K562 (cell line): ENCODE data around the gene ETNK1. TPM values are rescaled to one million over a fixed set of nuclear protein-coding genes. Genes with fewer than 3 reads are reported as not detected.
"Not testable (repeated sequence)": the region's sequence is repeated elsewhere in the genome, so short reads cannot be mapped to it uniquely, and the experiment has no call there.

ENCODE experiments used
- ATAC-seq: fragments of 200-7000 bp; cut with Tn5 transposase; 3 replicates; pipeline ENCODE4 v1.9.1; 2020; ENCODE audit warnings: moderate library complexity
- BruUV-seq: library from RNA; stranded (reverse); fragments of 400-500 nt; replicated peaks from 2 replicates; lab custom pipeline; 2021; lab: Mats Ljungman, UMichigan
- CTCF ChIA-PET: fragments of 300-600 bp; formaldehyde crosslinking; extraction: SDS; loops from one replicate; lab custom pipeline; 2021; ENCODE audit warnings: low intra/inter-chr PET ratio; lab: Yijun Ruan, JAX
- POLR2A ChIA-PET: fragments of 300-600, 350-650 bp; sonication (Branson Sonifier 250); formaldehyde crosslinking; extraction: SDS; loops from one replicate; lab custom pipeline; 2021; ENCODE audit warnings: antibody characterized with exemption, inconsistent platforms; lab: Yijun Ruan, JAX
- DNase-seq, 4 experiments: peaks; one replicate each; pipeline versions ENCODE4 v3.0.0 to v3.0.0-alpha.2; 2011 to 2018; ENCODE audit warnings: low spot score in 3 of 4, mixed read lengths in 3 of 4; ENCODE audit errors: extremely low read depth in 1 of 4
- FAIRE-seq: peaks from 2 replicates; lab custom pipeline; 2011; peaks lifted over from hg19 to GRCh38; lab: Jason Lieb, UNC
- H2AFZ ChIP-seq: 2 replicates; pipeline ENCODE4 v1.6.0; 2011; ENCODE audit warnings: low read depth, low read length, control low read depth, inconsistent platforms
- H3K27ac ChIP-seq: fragments of 200-600 bp; 3 replicates; pipeline ENCODE4 v1.8.0; 2011; ENCODE audit warnings: low read depth, mild to moderate bottlenecking, control low read depth, inconsistent platforms, low read length, moderate library complexity, mixed read lengths; ENCODE audit errors: extremely low read depth
- H3K27me3 ChIP-seq, 2 experiments: fragments of 300-600 bp in 1 of 2; 2 replicates in 1 of 2; 3 replicates in 1 of 2; pipeline versions ENCODE4 v1.6.0 to v1.8.0; 2011; ENCODE audit warnings: inconsistent platforms in 2 of 2, low read length in 2 of 2, mild to moderate bottlenecking in 1 of 2, mixed read lengths in 1 of 2, moderate library complexity in 1 of 2; ENCODE audit not compliant: control insufficient read depth in 2 of 2, insufficient read depth in 2 of 2
- H3K36me3 ChIP-seq: fragments of 300-600 bp; 3 replicates; pipeline ENCODE4 v1.8.0; 2011; ENCODE audit warnings: mild to moderate bottlenecking, low read length, inconsistent platforms; ENCODE audit not compliant: control insufficient read depth, insufficient read depth
- H3K4me1 ChIP-seq, 2 experiments: fragments of 200-600 bp in 1 of 2; replicated peaks in 1 of 2; 2 replicates in 1 of 2; 3 replicates in 1 of 2; pipeline versions ENCODE4 v1.5.1 to v1.8.0; 2011; ENCODE audit warnings: inconsistent platforms in 2 of 2, low read length in 2 of 2, mild to moderate bottlenecking in 1 of 2, mixed read lengths in 1 of 2, moderate library complexity in 1 of 2; ENCODE audit not compliant: control insufficient read depth in 2 of 2, insufficient read depth in 2 of 2
- H3K4me2 ChIP-seq: 2 replicates; pipeline ENCODE4 v1.6.1; 2011; ENCODE audit warnings: low read length, control low read depth, inconsistent platforms, mixed read lengths; ENCODE audit not compliant: insufficient read depth
- H3K4me3 ChIP-seq: fragments of 200-600 bp; sonication (generic), shearing (Covaris generic); 2 replicates; pipeline ENCODE4 v1.5.1; 2016; ENCODE audit warnings: control low read depth, inconsistent platforms
- H3K79me2 ChIP-seq: fragments of 200-600 bp; 3 replicates; pipeline ENCODE4 v1.8.0; 2011; ENCODE audit warnings: low read length, inconsistent platforms; ENCODE audit not compliant: control insufficient read depth, insufficient read depth
- H3K9ac ChIP-seq, 2 experiments: 2 replicates each; pipeline versions ENCODE4 v1.6.0 to v1.6.1; 2011; ENCODE audit warnings: low read depth in 2 of 2, low read length in 2 of 2, control low read depth in 1 of 2, inconsistent platforms in 1 of 2, mild to moderate bottlenecking in 1 of 2, mixed read lengths in 1 of 2; ENCODE audit not compliant: insufficient read depth in 1 of 2
- H3K9me1 ChIP-seq: one replicate; pipeline ENCODE4 v1.6.0; 2011; ENCODE audit warnings: inconsistent platforms, mild to moderate bottlenecking, low read length, moderate library complexity; ENCODE audit not compliant: control insufficient read depth, insufficient read depth
- H3K9me3 ChIP-seq: replicated peaks from 2 replicates; pipeline ENCODE4 v1.5.1; 2011; ENCODE audit warnings: low read depth, low read length, inconsistent platforms; ENCODE audit not compliant: control insufficient read depth, insufficient read depth
- H4K20me1 ChIP-seq: replicated peaks from 2 replicates; pipeline ENCODE4 v1.6.1; 2011; ENCODE audit warnings: low read length, inconsistent platforms, mixed read lengths; ENCODE audit not compliant: control insufficient read depth, insufficient read depth
- ATF1 ChIP-seq, 2 experiments: fragments of 450-650 bp in 1 of 2; IDR thresholded peaks; 2 replicates each; pipeline ENCODE4 v1.6.1; 2016; ENCODE audit warnings: missing compliant biosample characterization in 1 of 2, missing genetic modification characterization in 1 of 2
- FOS ChIP-seq: IDR thresholded peaks from 3 replicates; pipeline ENCODE4 v1.6.1; 2011; ENCODE audit not compliant: insufficient read length; ENCODE audit errors: extremely low read depth
- HBP1 ChIP-seq: fragments of 450-650 bp; formaldehyde crosslinking; IDR thresholded peaks from 2 replicates; pipeline ENCODE4 v1.4.0; 2022; ENCODE audit warnings: missing genetic modification characterization
- KDM1A ChIP-seq, 2 experiments: fragments of 450-650 bp; IDR thresholded peaks; 2 replicates each; pipeline ENCODE4 v1.6.1; 2016; ENCODE audit warnings: mild to moderate bottlenecking in 2 of 2
- NFE2L1 ChIP-seq: fragments of 450-650 bp; IDR thresholded peaks from 2 replicates; pipeline ENCODE4 v1.6.1; 2016; ENCODE audit warnings: missing genetic modification characterization, low read depth, mild to moderate bottlenecking, missing compliant biosample characterization, moderate library complexity, borderline replicate concordance
- PHB2 ChIP-seq: fragments of 450-650 bp; IDR thresholded peaks from 2 replicates; pipeline ENCODE4 v1.6.1; 2017; ENCODE audit warnings: low read depth
- RBFOX2 ChIP-seq: fragments of 200-400 bp; formaldehyde crosslinking; IDR thresholded peaks from 2 replicates; pipeline ENCODE4 v1.6.1; 2017; ENCODE audit warnings: low read depth, mild to moderate bottlenecking, low read length, moderate library complexity
- SIN3A ChIP-seq, 2 experiments: fragments of 150-350 bp in 1 of 2; IDR thresholded peaks; 2 replicates each; pipeline ENCODE4 v1.6.1; 2011 to 2016; ENCODE audit warnings: borderline replicate concordance in 2 of 2, low read depth in 2 of 2, low read length in 2 of 2, mild to moderate bottlenecking in 2 of 2, moderate library complexity in 2 of 2; ENCODE audit not compliant: control insufficient read depth in 1 of 2
- ZNF431 ChIP-seq: sonication (generic); formaldehyde crosslinking; IDR thresholded peaks from 2 replicates; pipeline ENCODE4 v1.8.0; 2022; ENCODE audit warnings: mild to moderate bottlenecking, missing genetic modification reagents
- WGBS: fragments of 100-300 bp; shearing (Covaris generic); methylation state at CpG from one replicate; pipeline ENCODE4 v1.1.6; 2016; ENCODE audit warnings: low coverage, mixed read lengths; ENCODE audit not compliant: insufficient coverage; ENCODE audit errors: missing lambda C conversion rate; 5-methylcytosine and 5-hydroxymethylcytosine counted together
- in situ Hi-C: fragments of 300-500 bp; cut with MboI; formaldehyde crosslinking; loops from 4 replicates; pipeline ENCODE4 v1.15.0; 2018; ENCODE audit warnings: inconsistent platforms, mixed read lengths
- intact Hi-C: fragments of 100-400 bp; cut with micrococcal nuclease; formaldehyde crosslinking; loops from 2 replicates; pipeline ENCODE4 v1.14.2; 2022
- polyA plus RNA-seq, 8 experiments: library from polyadenylated mRNA; depleted of rRNA in 4 of 8; stranded (reverse) in 5 of 8; unstranded in 3 of 8; fragments of >200 nt; fragmentation: Nextera tagmentation in 2 of 8; fragmentation: Illumina TruSeq in 1 of 8; extraction: Ambion mirVana in 2 of 8; extraction: Trizol in 1 of 8; gene quantifications; 2 replicates each; pipeline versions ENCODE4 v1.2.1 to v1.2.3, GENCODE V29; 2011 to 2014; ENCODE audit warnings: inconsistent platforms in 1 of 8, missing spikeins in 1 of 8
- total RNA-seq, 7 experiments: library from RNA; depleted of rRNA in 6 of 7; stranded (reverse); fragments of >200 nt in 6 of 7; fragmentation: Illumina TruSeq in 2 of 7; extraction: Trizol in 2 of 7; gene quantifications; 2 replicates each; pipeline versions ENCODE4 v1.2.1 to v1.2.3, GENCODE V29; 2011 to 2021; ENCODE audit warnings: low replicate concordance in 1 of 7

ETNK1 gene
- total and polyA plus RNA-seq, 9 of the 15 experiments (the other 6 are each of a cell fraction or from before 2014, with no cell fraction given), result 10.0 to 70.5 (median 36.0) TPM

GRCh38 chr12:22597539-22597938 is 27.4 kb upstream of the ETNK1 start:
- POLR2A ChIA-PET, H3K4me2 ChIP-seq, H3K4me3 ChIP-seq, H3K27me3 ChIP-seq, H3K4me1 ChIP-seq, H3K9me1 ChIP-seq, H3K9ac ChIP-seq, CTCF ChIA-PET, FAIRE-seq, H3K27ac ChIP-seq, H3K79me2 ChIP-seq, H3K9me3 ChIP-seq, H3K36me3 ChIP-seq, ATAC-seq, intact Hi-C loops, DNase-seq, BruUV-seq, in situ Hi-C loops, H2AFZ ChIP-seq, H4K20me1 ChIP-seq: not testable (repeated sequence)
- WGBS, result 23% methylated on average over 6 of the region's 6 CpGs

- Histone ChIP-seq H3K79me2 (no peaks in the 10 kb centered on the region), H2AFZ (no peak overlapping the region; the same call in 1 of the 2 replicates), H3K4me1 (no peaks in the 10 kb centered on the region), H3K9me3 (no peaks in the 10 kb centered on the region), H4K20me1 (no peaks in the 10 kb centered on the region), H3K27me3 (no peaks in the 10 kb centered on the region), H3K4me3 (no peak overlapping the region), H3K4me2 (no peak overlapping the region), H3K9ac (no peak overlapping the region), H3K27ac (no peak overlapping the region), H3K36me3 (no peaks in the 10 kb centered on the region), H3K9me1 (no peaks in the 10 kb centered on the region)
- ChIA-PET CTCF (no interaction called here), POLR2A (no interaction called here)
- no TSS peak for BruUV-seq
- no peak for ATAC-seq
- no peak for DNase-seq
- TF ChIP-seq RBFOX2 (no peak), ZNF431 (CRISPR knock-in tag) (no peak), KDM1A (IDR thresholded peaks at IDR 0.05) (no peak), ATF1 (CRISPR knock-in tag; IDR thresholded peaks at IDR 0.05) (no peak), ATF1 (tag; IDR thresholded peaks at IDR 0.05) (no peak), NFE2L1 (tag) (no peak), FOS (no peak), PHB2 (no peak), SIN3A (IDR thresholded peaks at IDR 0.05; ENCODE audit: borderline replicate concordance in 2 of 2, control insufficient read depth in 1 of 2, low read depth in 2 of 2, low read length in 2 of 2) (no peak), HBP1 (no peak)
- in situ Hi-C loops (no loop called here), intact Hi-C loops (no loop called here)
- 3% methylated on average over 2 of the region's 2 CpGs for WGBS
- no peak for FAIRE-seq
Measured at GRCh38 chr12:22598141-22598762, 26.7 kb upstream of the ETNK1 start.
